Frontal cortex (tissue), 4 donors: ENCODE data around the gene NYNRIN. TPM values are rescaled to one million over a fixed set of nuclear protein-coding genes. Genes with fewer than 3 reads are reported as not detected.

Experiments
- DNase-seq, 2 donors: peaks; one replicate each; pipeline ENCODE4 v3.0.0; 2012; ENCODE audit warnings: low spot score in 2 of 2
- FAIRE-seq: peaks from 2 replicates; lab custom pipeline; 2012; peaks lifted over from hg19 to GRCh38; lab: Jason Lieb, UNC
- total RNA-seq: library from RNA; depleted of rRNA; stranded (reverse); fragments of >200 nt; gene quantifications from one replicate; pipeline ENCODE4 v1.2.3, GENCODE V29; 2014
- donor health status: control.
- donor health status: control.
- donor health status: control.

Gene NYNRIN
- total RNA-seq, 1 donor from 2014 or later, result 9.8 TPM

DNA sequence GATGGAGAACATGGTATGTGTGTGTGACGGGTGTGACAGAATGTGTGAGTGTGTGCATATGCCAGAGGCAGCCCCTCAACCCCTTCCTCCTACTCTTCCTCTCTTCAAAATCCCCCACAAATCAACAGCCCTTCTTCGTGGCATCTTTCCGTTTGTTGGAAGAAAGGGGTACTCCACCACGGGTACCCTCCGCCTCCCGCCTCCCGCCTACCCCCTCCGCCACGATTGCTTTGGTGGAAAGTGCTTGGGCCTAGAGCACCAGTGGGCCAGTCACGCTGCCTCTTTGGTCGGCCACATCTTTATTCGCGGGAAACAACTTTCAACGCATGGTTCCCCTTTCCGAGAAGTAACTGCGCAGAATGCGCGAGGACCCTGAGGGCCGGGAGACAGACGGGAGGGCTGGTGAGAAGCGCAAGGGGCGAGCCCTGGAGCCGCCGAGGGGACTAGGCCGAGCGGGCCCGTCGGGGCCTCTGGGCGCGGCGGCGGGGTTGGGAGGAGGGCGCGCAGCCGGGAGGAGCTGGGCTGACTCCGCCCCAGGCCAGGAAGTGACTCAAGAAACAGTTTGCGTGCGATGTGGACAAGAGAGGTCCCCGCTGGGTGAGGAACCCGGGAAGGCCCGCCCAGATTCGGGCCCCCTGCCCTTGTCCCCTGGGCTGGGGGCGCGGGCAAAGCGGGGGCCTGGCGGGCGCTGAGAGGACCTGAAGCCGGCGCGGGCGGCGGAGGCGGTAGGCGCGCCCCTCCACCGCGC, 30.8 kb downstream of the NYNRIN start, which contains the start of the genes CBLN3 and KHNYN:
CBLN3 (minus strand) TSS at position 274 of the 748 bp plus-strand sequence. CDS start 614 bp downstream, outside the sequence.
KHNYN (plus strand) TSS at position 560 of the 748 bp plus-strand sequence. CDS start 777 bp downstream, outside the sequence.
- peak; percentile 95 to 97 for DNase-seq
- FAIRE-seq, result no peak

DNA sequence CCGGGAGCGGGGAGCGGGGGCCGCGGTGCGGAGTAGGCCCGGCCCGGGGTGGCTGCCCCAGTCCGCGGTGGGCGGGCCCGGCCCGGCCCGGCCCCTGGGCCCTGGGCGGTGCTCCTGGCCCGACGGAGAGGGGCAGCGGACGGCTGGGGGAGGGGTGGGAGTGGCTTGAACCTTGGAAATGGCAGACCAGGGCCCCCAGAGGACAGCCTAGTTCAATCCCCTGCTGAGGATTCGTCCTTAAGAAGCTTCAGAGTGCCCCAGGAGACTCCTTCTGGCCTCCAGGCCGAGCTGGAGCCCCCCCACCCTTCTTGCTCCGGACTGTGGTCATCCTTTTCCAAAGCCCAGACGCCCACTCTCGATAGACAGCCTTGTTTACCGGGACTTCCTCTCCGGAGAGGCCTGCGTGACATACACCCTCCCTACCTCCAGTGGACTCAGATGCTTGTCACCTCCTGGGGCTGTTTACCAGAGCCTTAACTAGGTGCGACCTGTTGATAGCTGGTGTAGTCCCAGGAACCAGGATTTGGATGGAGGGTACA, 31.4 kb downstream of the NYNRIN start:
- FAIRE-seq, result no peak
- peak; percentile 82 to 83 for DNase-seq

DNA sequence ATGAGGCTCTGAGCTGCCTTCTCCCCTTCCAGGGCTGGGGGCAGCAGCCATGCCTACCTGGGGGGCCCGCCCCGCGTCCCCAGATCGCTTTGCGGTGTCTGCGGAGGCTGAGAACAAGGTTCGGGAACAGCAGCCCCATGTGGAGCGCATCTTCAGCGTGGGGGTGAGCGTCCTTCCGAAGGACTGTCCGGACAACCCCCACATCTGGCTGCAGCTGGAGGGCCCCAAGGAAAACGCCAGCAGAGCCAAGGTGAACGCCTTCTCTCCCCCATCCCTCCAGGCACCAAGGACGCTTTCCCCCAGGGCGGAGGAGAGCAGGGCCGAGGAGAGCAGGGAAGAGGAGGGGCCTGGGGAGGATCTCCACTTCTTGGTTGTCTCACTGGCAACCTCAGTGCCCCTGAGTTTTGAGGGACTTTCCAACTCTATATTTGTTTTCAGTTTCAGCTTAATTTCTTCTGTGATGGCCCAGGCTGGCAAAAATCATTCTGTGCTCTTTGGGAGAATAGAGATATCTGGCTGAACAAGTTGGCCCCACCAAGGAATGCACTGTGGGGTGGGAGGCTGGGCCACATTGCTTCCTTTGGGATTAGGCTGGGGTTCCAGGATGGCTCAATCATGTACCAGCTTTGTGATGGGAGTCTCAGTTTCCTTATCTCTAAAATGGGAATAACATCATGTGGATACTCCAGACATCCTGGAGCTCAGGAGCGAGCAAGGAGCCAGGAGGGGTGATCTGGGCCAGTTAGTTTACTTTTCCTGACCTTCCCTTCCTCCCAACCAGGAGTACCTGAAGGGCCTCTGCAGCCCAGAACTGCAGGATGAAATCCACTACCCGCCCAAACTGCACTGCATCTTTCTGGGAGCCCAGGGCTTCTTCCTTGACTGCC, 32.1 kb downstream of the NYNRIN start:
- FAIRE-seq, result no peak

DNA sequence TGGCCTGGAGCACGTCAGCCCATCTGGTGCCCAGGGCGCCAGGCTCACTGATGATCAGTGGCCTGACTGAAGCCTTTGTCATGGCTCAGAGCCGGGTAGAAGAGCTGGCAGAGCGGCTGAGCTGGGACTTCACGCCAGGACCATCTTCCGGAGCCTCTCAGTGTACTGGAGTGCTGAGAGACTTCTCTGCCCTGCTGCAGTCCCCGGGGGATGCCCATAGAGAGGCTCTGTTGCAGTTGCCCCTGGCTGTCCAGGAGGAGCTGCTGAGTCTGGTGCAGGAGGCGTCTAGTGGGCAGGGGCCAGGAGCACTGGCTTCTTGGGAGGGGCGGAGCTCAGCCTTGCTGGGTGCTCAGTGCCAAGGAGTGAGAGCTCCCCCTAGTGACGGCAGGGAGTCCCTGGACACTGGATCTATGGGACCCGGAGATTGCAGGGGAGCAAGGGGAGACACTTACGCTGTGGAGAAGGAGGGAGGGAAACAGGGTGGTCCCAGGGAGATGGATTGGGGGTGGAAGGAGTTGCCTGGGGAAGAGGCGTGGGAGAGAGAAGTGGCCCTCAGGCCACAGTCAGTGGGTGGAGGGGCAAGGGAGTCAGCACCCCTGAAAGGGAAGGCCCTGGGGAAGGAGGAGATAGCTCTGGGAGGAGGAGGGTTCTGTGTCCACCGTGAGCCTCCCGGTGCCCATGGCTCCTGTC, 32.9 kb downstream of the NYNRIN start:
- DNase-seq (peak; percentile 72 to 82), FAIRE-seq (no peak)

More for the DNA sequence above, 32.1 kb downstream of the NYNRIN start:
- no peak for DNase-seq

DNA sequence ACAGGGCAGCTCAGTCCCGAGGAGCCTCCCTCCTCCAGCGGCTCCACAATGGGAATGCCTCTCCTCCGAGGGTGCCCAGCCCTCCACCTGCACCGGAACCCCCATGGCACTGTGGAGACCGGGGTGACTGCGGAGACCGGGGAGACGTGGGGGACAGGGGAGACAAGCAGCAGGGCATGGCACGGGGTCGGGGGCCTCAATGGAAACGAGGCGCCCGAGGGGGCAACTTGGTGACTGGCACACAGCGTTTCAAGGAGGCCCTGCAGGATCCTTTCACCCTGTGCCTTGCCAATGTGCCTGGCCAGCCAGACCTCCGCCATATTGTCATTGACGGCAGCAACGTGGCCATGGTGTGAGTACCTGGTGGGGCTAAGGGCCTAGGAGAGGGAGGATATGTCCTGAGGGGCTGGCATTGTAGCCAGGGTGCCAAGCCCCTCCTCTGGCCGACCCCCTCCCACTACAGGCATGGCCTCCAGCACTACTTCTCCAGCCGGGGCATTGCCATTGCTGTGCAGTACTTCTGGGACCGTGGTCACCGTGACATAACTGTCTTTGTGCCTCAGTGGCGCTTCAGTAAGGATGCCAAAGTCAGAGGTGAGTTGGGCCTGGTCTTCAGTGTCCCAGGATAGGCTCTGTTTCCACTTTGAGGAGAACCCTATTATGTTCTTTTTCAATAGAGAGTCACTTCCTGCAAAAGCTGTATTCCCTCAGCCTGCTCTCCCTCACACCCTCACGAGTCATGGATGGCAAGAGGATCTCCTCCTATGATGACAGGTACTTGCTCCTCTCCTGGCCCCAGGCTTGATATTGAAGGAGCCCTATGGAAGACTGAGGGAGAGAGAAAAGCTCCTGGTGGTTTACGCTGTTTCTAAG, 33.7 kb downstream of the NYNRIN start:
- DNase-seq (no peak), FAIRE-seq (no peak)

DNA sequence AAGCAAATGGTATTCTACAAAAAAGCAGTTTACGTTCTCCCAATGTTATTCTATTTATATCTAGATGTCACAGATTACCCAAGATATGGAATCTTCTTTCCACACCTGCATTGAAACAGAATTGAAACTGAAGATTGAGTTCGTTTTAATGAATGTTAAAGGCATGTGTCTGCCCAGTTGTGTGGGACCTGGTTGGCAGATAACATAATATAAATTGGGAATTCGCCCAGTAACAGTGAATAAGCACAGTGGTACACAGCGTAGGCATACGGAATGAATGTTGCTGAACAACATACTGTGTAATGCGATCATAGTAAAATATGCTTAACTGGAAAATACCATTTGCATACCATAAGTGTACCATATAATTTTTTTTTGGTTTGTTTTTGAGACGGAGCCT, 35.2 kb downstream of the NYNRIN start:
- DNase-seq, result no peak
- no peak for FAIRE-seq

DNA sequence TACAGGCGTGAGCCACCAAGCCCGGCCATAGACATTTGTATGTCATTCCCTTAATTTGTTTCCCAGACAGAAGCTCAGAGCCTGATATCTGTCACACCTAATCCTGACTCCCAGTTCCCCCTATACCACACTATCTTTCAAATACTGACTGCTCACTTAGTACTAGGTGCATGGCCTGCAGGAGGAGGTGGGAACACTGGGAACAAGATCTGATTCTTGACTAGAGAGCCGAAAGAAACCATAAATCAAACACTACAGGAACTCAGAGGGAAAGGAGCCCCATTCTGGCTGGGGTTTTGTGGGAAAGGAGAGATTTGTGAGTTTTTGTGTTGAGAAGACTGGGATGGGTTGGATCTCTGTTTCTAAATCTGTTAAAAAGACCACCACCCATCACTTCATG, 35.9 kb downstream of the NYNRIN start:
- DNase-seq, result no peak
- no peak for FAIRE-seq

DNA sequence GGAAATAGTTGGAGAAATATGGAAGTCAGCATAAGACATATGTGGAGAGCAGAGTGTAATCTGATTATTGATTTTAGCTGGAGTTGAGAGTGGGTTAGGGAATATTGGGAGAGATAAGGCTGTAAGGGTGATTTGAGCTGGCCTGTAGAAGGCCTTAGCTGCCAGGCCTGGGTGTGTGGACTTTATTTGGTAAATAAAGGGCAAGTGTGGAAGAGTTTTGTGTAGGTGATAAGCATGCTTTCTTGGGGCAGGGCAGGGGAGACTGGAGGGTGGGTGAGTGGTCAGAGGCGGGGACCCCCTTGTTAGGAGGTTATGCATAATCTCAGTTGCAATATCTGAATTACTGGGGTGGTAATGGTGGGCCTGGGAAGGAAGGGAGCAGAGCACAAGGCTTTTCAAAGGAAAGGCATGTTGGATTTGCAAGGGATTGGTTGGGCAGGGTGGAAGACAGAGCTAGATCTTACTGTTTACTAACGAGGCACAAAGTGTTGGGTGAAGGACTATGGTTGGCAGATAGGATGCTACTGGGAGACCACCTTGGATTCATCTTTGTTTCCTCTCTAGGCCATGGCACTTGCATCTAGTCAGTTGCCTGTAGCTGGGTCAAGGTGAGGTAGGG, 36.5 kb downstream of the NYNRIN start:
- DNase-seq (no peak), FAIRE-seq (no peak)

DNA sequence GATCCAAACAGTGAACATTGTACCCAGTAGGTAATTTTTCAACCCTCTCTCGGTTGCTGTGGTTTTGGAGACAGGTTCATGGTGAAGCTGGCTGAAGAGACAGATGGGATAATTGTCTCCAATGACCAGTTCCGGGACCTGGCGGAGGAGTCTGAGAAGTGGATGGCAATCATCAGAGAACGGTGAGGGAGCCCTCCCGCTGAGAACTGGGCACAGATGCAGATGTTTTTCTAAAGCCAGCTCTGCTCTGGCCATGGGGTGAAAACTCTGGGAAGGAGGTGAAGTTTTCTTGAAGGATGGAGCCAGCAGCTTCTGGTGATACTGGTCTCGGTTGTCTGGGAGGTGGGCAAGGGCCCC, 37.2 kb downstream of the NYNRIN start:
- DNase-seq (no peak), FAIRE-seq (no peak)

DNA sequence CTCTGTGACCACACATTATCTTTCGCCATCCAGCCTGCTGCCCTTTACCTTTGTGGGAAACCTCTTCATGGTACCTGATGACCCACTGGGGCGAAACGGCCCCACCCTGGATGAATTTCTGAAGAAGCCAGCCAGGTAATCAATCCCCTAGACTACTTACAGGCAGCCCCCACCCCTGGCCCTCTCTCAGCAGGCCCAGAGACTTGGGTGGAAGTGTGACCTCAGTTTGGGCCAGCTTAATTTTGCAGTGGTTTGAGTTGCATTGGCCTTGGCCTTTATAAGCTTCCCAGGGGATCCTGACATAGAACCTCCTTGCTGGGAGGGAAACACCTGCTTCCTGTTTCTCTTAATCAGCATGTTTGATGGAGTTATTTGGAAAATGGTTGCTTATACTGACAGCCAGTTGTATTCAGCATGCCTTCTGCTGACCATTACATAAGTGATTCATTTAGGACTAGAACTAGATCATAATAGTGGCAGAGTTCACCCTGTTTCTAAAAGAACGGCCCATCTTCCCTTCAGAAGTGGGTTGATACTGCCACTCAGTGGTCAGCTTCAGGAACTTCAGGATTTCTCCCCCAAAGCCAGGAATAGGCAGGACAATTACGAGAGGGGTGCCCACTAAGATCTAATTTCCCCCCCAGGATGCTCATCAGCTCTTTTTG, 37.7 kb downstream of the NYNRIN start:
- no peak for FAIRE-seq
- DNase-seq, result peak; percentile 66 to 87

DNA sequence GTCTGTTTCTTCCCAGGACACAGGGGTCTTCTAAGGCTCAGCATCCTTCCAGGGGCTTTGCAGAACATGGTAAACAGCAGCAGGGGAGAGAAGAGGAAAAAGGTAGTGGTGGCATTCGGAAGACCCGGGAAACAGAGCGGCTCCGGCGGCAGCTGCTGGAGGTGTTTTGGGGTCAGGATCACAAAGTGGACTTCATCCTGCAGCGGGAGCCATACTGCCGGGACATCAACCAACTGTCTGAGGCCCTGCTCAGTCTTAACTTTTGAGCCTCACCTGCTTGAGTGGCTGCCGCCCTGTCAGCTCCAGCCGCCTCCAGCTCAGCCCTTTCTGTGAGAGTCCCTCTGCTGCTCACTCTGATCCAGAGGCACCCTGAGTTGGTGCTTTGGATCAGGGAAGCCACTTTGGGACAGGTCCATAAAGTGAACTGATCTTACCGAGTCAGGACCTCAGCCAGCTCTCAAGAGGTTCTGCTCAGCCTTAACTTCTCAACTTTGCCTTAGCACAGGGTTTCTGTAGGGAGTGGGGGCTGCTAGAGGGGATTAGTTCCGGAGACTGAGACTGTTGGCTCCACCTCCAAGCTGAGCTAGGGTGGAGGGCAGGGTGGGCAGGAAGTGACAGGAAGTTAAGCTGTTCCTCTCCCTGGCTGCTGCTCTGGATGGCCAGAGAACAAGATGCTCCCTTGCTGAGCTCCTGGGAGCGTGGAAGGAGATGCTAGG, 38.4 kb downstream of the NYNRIN start:
- FAIRE-seq (no peak), DNase-seq (no peak)

DNA sequence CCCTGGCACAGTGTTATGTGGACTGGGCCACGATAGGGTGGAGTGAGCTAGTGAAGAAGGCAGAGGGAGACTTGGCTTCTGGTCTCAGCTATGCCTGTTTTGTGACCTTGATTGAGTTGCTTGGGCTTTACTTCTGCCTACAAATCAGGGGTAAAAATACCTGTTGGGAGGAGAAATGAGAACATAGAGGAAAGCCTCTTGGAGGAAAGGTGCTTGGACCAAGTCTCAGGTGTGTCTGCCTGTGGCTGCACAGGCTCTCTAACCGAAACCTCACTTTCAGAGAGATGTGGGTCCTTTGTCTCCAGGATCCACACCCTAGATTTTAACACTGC, 38.9 kb downstream of the NYNRIN start:
- DNase-seq (no peak), FAIRE-seq (no peak)

DNA sequence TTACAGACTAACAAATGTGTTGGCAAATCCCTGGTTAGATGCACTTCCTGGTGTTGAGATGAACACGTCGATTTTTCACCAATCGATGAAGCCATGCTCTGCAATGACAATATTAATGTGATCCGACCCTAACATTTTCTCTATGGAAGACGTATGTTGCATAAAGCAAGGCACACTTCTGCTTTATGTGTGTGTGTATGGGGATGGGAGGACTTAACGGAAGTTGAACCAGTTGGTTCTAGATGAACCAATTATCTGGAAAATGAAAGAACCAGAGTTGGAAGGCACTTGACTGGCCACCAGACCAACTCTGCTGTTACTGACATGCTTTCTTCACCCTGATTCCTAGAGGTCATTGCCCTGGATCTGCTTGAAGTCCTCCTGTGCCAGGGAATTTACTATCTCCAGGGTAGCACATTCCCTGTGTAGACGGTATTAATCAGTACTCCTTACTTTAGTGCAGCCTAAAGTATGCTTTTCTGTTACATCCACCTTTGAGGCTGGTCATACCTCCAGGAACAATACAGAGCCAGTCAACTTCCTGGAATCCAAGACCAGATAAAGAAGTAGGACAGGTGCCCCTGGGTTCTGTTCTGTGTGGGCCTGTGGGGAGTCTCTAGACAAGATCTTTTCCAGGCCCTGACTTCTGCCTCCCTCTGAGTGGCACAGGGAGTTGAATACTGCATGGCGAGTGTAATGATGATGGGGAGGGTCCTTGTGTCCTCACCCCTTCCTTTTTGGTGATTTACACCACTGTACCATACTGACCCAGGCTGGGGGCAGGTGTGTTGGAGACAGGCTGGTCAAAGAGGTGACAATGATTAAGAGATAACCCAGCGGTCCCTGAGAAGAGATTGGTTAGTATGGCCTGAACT, 39.7 kb downstream of the NYNRIN start:
- no peak for FAIRE-seq
- DNase-seq, result no peak

DNA sequence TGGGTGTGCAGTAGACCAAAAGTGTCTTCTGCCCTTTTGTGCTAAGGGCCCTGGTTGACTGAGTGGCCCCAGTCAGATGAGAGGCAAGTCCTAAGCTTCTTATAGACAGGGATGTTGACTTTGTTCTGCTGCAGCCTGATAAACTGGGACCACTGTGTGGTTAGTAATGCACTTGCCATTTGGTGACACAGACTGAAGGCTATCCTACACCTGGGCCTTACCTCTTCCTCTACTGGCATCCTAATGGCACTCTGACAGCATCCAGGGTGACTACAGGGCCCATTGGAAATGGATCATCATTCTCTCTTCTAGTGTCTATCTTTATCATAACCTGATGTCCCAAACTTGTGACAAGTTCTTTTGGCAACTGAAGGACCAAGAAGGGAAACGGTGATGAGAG, 40.5 kb downstream of the NYNRIN start:
- no peak for DNase-seq
- FAIRE-seq, result no peak

DNA sequence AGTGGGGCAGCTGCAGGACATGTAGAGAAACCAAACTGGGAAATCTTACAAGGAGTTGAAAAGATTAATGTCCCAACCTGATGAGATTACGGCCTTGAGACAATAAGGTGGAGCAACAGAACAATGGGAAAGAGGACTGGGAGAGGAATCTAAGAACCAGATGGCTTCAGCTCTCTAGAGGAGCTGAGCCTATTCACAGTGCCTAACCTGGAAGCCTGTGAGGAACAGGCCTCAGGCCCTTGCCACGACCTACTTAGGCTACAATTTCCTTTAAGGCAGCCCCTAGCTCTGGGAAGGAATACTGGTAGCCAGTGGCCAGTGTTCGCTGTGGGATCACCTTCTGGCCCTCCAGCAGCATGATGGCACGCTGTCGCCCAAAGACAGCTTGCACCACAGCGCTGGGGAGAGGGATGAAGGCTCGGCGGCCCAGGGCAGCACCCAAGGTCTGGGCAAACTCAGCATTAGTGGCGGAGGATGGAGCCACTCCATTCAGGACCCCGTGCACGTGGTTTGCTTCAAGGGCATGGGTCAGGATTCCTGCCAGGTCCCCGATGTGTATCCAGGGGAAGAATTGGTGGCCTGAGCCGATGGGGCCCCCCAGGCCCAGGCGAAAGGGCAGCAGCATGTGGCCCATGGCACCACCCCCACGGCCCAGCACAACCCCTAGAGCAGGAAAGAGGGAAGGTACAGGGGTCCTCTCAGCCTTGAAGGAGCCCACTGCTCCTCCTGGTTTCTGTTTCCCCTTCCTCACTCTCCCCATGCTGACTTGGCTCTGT, 41.2 kb downstream of the NYNRIN start:
- FAIRE-seq (no peak), DNase-seq (no peak)
